Activated T-cell treated with anti-CD3 and anti-CD28 coated beads for 48 hours (primary cell): ENCODE results near the gene UIMC1.
A peak's percentile ranks its signal among the peaks of the same experiment; 100 is the strongest.
"Not testable (repeated sequence)": the region's sequence is repeated elsewhere in the genome, so short reads cannot be mapped to it uniquely, and the experiment has no call there.

Experiments
- DNase-seq: peaks from one replicate; pipeline ENCODE4 v3.0.0-alpha.2; 2020; ENCODE audit warnings: low read depth

UIMC1 gene

GRCh38 chr5:177005619-177006264 is 837 bp downstream of the UIMC1 start:
- peak; percentile 66 for DNase-seq

GRCh38 chr5:177004961-177005360 is 1.6 kb downstream of the UIMC1 start:
- no peak for DNase-seq

- no peak for DNase-seq
Measured at GRCh38 chr5:177003649-177004048, 2.9 kb downstream of the UIMC1 start.

GRCh38 chr5:176999526-176999925 is 7.1 kb downstream of the UIMC1 start:
- not testable (repeated sequence) for DNase-seq

DNA sequence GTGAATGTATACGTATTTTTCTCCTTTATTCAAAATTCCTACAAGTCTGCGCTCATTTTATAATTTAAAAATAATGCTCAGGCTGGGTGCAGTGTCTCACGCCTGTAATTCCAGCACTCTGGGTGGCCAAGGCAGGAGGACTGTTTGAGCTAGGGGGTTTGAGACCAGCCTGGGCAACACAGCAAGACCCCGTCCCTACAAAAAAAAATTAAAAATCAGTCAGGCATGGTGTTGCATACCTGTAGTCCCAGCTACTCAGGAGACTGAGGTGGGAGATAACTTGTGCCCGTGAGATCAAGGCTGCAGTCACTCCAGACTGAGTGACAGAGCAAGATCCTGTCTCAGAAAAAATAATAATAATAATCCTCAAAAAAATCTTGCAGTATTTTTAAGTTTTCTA is 7.8 kb downstream of the UIMC1 start:
- no peak for DNase-seq

DNA sequence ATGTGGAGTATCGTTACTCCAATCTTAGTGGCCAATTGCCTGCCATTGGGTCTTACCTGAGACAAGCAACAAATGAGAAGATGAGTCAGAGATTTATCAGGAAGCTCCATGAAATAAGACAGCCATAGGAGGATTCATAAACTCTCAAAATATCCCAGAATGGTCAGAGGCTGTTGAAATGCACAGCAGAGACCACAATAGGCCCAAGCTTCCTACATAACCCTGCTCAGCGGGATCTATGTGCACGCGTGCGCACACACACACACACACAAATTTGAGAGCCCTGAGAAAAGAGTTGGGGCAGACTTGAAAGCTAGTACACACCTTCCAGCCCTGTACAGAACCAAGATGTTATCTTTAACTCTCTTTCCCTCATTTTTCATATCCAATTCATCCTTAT is 9.8 kb downstream of the UIMC1 start:
- no peak for DNase-seq

DNA sequence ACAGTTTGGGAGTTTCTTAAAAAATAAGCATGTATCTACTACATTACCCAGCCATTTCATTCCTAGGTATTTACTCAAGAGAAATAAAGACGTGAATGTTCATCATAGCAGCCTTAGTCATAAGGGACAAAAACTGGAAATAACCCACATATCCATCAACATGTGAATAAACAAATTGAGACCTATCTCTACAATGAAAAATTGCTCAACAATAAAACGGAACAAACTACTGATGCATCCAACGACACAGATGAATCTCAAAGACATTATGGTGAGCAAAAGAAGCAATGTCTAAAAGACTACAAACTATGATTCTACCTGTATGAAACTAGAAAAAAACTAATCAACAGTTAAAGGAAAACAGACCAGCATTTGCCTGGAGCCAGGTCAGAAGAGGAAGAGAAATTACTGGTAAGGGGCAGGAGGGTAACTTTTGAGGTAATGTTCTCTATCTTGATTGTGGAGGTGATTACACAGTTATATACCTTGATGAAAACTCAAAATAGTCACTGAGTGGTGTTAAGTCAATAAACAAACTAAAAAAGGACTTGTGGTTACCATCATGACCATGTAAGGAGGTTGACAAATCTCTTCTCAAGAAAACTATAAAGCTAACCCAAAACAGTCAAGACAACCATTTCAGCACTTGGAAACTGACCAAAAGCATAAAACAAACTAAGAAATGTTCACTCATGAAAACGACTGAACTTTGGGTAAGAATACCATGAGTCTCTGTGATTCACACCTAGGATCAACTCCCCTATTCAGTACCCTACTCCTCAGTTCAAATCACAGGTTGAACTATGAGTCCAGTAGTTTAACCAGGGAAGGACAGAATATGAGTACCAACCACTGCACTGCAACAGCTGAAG is 10.4 kb downstream of the UIMC1 start:
- DNase-seq = no peak

DNA sequence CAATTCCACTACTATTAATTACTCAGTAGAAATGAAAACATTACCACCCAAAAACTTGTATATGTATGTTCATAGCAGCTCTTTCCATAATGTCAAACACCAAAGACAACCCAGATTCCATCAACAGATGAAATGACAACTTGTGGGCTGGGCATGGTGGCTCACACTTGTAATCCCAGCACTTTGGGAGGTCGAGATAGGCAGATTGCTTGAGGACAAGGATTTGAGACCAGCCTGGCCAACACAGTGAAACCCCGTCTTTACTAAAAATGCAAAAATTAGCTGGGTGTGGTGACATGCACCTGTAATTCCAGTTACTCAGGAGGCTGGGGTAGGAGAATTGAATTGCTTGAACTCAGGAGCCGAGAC is 11.5 kb downstream of the UIMC1 start:
- no peak for DNase-seq

- DNase-seq = no peak
Measured at GRCh38 chr5:176994460-176995121, 12.0 kb downstream of the UIMC1 start.

GRCh38 chr5:176993081-176993480 is 13.5 kb downstream of the UIMC1 start:
- DNase-seq = not testable (repeated sequence)

DNA sequence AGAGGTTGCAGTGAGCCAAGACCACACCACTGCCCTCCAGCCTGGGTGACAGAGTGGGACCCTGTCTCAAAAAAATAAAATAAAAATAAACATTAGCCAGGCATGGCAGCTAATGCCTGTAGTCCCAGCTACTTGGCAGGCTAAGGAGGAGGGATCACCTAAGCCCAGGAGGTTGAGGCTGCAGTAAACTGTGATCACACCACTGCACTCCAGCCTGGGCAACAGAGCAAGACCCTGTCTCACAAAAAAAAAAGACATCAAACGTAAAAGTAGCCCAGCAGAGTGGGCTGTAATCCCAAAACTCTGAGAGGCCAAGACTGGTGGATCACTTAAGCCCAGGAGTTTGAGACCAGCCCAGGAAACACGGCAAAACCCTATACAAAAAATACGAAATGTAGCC is 19.0 kb downstream of the UIMC1 start:
- DNase-seq = no peak

GRCh38 chr5:176986280-176986679 is 20.3 kb downstream of the UIMC1 start:
- no peak for DNase-seq

DNA sequence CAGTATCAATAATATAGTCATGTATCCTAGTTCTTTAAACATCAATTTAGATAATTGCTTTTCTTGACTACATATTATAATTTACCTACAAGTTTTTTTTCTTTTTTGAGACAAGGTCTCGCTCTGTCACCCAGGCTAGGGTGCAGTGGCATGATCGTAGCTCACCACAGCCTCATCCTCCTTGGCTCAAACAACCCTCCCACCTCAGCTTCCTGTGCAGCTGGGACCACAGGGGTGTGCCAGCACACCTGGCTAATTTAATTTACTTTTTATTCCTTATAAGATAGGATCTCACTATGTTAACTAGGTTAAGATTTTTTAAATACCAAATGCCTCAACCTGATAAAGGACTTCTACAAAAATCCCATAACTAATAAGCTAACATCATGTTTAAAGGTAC is 21.1 kb downstream of the UIMC1 start:
- no peak for DNase-seq

DNA sequence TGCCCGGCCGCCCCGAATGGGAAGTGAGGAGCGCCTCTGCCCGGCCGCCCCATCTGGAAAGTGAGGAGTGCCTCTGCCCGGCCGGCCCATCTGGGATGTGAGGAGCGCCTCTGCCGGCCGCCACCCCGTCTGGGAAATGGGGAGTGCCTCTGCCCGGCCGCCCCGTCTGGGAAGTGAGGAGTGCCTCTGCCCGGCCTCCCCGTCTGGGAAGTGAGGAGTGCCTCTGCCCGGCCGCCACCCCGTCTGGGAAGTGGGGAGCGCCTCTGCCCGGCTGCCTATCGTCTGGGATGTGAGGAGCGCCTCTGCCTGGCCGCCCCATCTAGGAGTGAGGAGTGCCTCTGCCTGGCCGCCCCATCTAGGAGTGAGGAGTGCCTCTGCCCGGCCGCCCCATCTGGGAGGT is 22.4 kb downstream of the UIMC1 start:
- not testable (repeated sequence) for DNase-seq

DNA sequence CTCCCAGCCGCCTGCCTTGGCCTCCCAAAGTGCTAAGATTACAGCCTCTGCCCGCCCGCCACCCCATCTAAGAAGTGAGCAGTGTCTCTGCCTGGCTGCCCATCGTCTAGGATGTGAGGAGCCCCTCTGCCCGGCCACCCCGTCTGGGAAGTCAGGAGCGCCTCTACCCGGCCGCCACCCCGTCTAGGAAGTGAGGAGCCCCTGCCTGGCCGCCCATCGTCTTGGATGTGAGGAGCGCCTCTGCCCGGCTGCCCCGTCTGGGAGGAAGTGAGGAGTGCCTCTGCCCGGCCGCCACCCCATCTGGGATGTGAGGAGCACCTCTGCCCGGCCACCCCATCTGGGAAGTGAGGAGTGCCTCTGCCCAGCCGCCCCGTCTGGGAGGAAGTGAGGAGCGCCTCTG is 23.0 kb downstream of the UIMC1 start:
- DNase-seq = not testable (repeated sequence)

DNA sequence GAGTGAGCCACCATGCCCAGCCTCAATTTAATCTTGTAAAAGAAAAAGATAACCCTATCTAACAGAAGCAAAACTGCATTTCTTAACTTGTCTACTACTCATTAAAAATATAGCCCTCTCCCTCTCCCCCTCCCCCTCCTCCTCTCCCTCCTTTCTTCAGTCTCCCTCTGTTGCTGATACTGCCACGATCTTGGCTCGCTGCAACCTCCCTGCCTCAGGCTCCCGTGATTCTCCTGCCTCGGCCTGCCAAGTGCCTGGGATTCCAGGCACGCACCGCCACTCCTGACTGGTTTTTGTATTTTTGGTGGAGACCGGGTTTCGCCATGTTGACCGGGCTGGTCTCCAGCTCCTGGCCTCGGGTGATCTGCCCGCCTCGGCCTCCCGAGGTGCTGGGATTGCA is 23.5 kb downstream of the UIMC1 start:
- DNase-seq = not testable (repeated sequence)

DNA sequence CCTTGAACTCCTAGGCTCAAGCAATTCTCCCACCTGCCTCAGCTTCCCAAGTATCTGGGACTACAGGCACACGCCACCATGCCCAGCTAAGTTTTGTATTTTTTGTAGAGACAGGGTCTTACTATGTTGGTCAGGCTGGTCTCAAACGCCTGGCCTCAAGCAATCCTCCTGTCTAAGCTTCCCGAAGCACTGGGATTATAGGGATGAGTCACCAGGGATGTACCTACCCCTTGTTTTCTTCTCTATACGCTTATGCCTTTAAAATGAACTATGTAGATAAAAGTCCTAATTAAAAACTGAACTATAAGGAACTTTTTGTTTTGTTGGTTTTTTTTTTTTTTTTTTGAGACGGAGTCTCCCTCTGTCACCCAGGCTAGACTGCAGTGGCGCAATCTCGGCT is 25.8 kb downstream of the UIMC1 start:
- no peak for DNase-seq

GRCh38 chr5:176979669-176980068 is 26.9 kb downstream of the UIMC1 start:
- no peak for DNase-seq

- DNase-seq = no peak
Measured at GRCh38 chr5:176965633-176966032, 40.9 kb downstream of the UIMC1 start.

DNA sequence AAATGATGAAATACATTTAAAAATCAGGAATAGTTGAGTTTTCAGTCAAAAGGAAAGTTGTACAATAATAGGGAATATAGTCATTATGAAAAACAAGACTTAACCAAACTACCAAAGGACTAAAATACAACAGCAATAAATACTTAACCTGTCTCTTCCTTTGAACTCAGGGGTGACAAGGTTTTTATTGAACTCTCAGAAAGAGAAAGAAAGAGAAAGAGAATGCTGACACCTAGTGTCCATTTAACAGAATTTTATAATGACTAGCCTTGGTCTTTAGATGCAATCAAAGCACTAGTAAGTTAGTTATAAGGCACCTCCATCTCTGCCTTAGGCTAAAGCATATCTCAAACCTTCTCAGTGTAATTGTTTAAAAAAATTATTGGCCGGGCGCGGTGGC is 47.5 kb downstream of the UIMC1 start:
- DNase-seq = no peak

DNA sequence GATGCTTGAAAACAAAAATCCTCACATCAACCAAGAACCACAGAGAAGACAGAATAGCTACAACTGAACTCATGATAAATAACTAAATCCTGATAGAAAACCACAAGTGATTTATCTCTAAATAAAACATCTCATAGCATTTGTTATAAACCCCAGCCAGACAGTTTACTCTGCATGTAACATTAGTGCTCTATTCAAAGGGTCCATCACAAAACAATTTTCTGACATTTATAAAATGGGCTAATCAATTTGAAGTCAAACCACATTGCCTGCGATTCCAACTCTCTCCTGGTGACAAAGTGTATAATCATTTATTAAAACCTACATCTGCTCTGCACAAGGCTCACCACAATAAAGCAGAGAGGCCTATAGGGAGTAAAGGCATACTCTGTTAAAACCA is 49.8 kb downstream of the UIMC1 start:
- DNase-seq = no peak

GRCh38 chr5:176955895-176956294 is 50.7 kb downstream of the UIMC1 start:
- no peak for DNase-seq

DNA sequence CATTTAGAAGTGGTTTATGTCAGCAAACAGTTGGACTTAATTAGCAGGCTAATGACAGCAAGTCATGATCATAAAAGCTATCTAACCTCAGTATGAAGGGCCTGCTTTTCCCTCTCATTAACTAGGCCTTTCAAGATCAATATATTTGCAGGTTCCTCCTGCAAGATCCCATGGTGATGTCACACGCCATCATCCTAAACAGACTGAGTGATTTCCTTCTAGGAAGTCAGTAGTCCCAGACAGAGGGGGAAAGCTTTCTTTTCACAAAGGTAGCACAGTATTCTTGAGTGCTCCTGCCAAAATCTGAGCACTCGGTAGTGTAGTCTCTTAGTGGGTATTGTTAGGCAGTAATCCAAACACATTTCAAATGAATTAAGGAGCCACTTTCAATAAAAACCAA is 52.5 kb downstream of the UIMC1 start:
- DNase-seq = no peak
